ENCODE measurements around the gene EML6. TPM values are rescaled to one million over a fixed set of nuclear protein-coding genes. Genes with fewer than 3 reads are reported as not detected.
A peak's percentile ranks its signal among the peaks of the same experiment; 100 is the strongest.
"Not testable (repeated sequence)": the region's sequence is repeated elsewhere in the genome, so short reads cannot be mapped to it uniquely, and the experiment has no call there.

The EML6 gene
- total RNA-seq, 2 donors from 2014 or later = 3.2 to 6.8 TPM

DNA sequence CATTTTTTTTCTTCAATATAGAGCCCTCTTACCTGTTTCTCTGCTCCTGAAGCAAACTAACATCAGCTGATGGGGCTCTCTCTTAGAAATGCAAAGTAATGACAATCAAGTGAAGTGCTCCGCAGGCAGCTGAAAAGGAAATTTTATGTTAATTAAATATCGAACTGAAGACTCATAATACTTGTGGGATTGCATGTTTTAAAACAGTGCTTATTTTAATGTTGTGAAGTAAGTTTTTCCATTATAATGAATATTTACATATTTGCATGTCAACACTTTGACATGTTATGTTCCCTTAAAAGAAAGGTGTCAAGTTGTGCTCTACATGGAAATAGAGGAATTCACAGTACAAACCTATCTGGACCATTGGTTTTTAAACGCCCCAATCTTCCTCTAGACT is 97.1 kb downstream of the EML6 start:
- intact Hi-C loops (cut with DNase I, micrococcal nuclease) = no loop called here
- DNase-seq = no peak
- ATAC-seq = no peak

GRCh38 chr2:54824567-54824966 is 101.1 kb downstream of the EML6 start:
- intact Hi-C loops (cut with DNase I, micrococcal nuclease) = no loop called here
- ATAC-seq (no peak), DNase-seq (no peak)

DNA sequence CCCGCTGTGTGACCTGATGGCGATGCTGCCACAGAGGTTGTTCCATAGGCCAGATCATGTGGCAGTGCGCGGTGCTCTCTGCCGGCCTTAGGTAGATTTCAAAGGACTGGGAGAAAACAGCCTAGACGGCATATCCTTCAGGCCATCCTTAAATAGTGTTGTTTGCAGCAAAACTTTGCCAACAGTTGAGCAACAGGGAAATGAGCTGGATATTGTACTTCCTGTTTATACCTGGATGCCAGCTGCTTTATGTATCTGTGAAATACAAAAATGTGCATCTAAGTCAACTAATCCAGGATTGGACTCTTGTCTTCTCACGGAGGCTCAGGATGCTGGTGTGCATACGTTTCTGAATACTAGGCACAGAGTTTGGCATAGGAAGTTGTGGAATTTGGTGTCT is 107.1 kb downstream of the EML6 start:
- ATAC-seq (no peak), DNase-seq (no peak)
- intact Hi-C loops (cut with DNase I, micrococcal nuclease) = loop anchor here in 1 of 2 donors (10.0 kb wide), 1 partner anchor 106 kb away; the partner anchor contains the start of gene EML6

- ATAC-seq (no peak), DNase-seq (no peak)
- intact Hi-C loops (cut with DNase I, micrococcal nuclease) = loop anchor here in 1 of 2 donors (10.0 kb wide), 1 partner anchor 107 kb away; the partner anchor contains the start of gene EML6
These were observed 108.0 kb downstream of the EML6 start for GRCh38 chr2:54831480-54831879.

DNA sequence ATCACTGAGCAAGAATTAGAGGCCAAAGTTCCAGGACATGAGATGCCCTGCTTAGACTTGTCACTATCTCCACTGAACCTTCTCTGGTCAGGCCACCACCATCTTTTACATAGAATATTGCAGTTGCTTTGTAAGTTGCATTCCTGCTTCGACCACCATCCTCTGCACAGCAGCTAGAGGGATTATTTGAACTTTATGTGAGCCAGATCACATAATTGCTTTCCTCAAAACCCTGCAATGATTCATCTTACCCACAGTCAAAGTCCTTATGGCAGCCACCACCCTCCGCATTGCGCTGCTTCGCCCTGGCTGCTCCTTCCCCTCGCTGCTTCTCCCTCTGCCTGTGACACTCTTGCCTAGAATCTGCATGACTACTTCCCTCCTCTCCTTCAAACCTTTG is 111.3 kb downstream of the EML6 start:
- intact Hi-C loops (cut with DNase I, micrococcal nuclease) = loop anchor here in 1 of 2 donors (10.0 kb wide), 1 partner anchor 110 kb away; the partner anchor contains the start of gene EML6
- DNase-seq (no peak), ATAC-seq (no peak)

GRCh38 chr2:54836477-54836876 is 113.0 kb downstream of the EML6 start:
- DNase-seq (no peak), ATAC-seq (no peak)
- intact Hi-C loops (cut with DNase I, micrococcal nuclease) = loop anchor here in 1 of 2 donors (10.0 kb wide), 1 partner anchor 112 kb away; the partner anchor contains the start of gene EML6

- DNase-seq = peak; percentile 30 to 78
- intact Hi-C loops (cut with DNase I, micrococcal nuclease) = loop anchor here in 1 of 2 donors (10.0 kb wide), 1 partner anchor 114 kb away; the partner anchor contains the start of gene EML6
- ATAC-seq = peak; percentile 73
These were observed 115.1 kb downstream of the EML6 start for GRCh38 chr2:54838585-54839035.

DNA sequence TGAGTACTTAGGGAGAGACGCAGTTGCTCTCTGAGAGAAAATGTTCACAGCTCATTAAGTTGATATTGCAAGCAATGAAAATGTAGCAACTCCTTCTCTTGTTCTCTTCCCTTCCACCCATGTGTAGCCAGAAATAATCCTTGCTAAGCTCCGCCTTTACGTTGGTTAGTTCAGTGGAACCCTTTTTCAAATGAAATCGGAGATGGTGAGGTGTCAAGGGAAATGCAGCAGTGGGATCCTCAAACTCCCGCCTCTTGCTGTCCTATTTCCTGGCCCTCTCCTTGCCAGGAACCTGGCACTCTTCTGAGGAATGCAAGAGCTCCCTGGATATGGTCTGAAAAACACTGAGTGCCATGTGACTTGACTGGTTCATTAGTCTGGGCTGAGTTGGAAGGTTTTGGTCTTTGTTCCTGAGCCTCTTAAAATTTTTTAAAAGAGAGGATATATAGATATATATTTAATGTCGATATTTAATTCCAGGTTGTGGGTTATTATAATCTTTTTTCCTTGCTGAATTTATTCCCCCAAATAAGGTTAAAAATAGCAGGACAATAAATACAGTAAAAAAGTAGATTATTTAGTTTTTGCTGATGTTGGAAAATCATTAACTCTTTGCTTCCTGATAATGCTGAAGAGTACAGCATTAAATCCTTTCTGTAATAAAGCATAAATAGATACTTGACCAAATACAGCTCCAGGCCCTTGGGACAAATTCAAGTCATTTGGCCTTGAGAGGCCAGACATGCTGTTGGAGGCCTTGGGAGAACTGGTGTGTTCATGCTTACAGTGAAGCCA is 116.2 kb downstream of the EML6 start:
- DNase-seq (no peak), ATAC-seq (no peak)
- intact Hi-C loops (cut with DNase I, micrococcal nuclease) = loop anchor here in 1 of 2 donors (10.0 kb wide), 1 partner anchor 115 kb away; the partner anchor contains the start of gene EML6

GRCh38 chr2:54840559-54841468 is 117.4 kb downstream of the EML6 start:
- ATAC-seq (peak; percentile 60), DNase-seq (no peak)
- intact Hi-C loops (cut with DNase I, micrococcal nuclease) = no loop called here

GRCh38 chr2:54841500-54841899 is 118.0 kb downstream of the EML6 start:
- DNase-seq; intact Hi-C loops (cut with DNase I, micrococcal nuclease); ATAC-seq: not testable (repeated sequence)

GRCh38 chr2:54845094-54845493 is 121.6 kb downstream of the EML6 start:
- DNase-seq (no peak), ATAC-seq (no peak)
- intact Hi-C loops (cut with DNase I, micrococcal nuclease) = no loop called here

DNA sequence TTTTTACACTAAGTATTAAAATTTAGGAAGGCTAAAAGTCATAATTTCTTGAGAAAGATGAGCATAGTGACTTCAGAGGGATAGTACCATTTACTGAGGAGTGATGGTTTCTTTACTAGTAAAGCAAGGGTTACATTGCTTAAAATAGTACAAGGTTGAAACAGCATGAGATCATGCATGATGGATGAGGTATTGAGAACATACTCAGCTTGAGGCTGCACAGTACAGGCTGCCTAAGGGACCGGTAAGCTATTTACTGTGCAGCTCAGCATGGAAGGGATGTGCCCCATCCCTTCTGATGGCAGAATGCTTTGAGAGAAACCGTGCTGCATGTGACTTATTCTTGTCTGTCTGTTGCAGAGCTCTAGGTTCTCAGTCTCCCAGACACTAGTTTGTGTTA is 122.1 kb downstream of the EML6 start:
- no peak for DNase-seq
- no peak for ATAC-seq
- intact Hi-C loops (cut with DNase I, micrococcal nuclease) = no loop called here

DNA sequence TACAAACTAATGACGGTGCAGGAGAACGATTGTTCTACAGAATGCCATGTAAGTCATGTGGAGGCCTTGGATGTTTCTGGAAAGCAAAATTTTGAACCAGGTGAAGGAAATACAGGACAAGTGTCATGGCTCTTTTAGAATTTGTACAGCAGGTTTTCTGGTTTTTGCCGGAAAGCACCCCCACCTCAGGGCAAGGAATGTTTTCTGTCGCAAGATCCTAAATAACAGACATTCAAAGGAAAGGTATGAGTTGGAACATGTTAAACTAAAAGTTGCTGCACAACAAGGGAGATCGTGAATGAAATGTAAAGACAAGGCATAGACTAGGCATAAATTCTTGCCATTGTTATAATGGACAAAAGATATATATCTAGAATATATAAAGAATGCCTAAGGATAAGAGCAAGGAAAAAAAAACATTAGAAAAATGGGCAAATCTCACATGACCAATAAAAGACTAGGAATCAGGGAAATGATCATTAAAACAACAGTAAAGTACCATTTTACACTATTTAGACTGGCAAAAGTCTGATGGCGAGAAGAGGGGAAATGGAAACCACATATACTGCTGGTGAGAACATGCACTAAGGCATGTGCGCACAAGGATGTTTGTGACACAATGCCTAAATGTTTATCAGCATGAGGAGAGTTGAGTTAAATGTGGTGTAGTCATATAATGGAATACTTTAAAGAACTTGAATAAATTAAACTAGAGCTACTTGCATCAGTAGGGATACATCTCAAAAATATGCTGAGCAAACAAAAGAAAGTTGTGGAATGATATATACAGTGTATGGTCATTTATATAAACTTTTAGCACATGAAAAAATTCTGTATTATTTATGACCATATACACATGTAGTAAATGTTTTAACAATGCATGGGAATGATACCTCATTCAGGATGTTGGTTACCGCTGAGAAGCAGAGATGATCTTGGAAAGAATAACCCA is 127.0 kb downstream of the EML6 start:
- DNase-seq = no peak
- intact Hi-C loops (cut with DNase I, micrococcal nuclease) = no loop called here
- ATAC-seq = no peak

DNA sequence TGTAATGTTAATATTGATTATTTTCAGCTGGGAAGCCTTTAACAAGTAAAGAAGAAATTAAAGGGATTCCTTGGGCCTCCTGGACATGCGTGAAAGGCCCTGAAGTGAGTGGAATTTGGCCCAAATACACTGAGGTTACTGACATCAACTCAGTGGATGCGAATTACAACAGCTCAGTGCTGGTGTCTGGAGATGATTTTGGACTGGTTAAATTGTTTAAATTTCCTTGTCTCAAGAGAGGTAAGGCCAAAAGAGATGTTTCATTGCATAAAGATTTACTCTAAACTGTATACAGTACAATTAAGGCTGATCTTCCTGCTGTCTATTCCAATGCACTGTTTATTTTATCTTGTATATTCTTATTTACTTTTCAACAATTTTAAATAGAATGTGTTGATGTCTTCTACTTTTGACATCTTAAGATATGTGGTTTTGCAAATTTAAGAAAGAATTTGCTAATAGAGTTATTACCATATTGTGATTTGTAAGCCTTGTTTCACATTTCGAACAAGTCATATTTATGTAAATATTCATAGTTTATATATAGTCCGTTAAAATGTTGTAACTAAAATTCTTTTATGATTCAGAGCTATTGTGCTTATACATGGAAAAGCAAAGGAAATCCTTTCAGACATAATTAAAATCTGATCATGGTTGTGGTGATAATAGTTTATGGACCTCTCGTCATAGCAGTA is 130.3 kb downstream of the EML6 start:
- DNase-seq (no peak), ATAC-seq (no peak)
- intact Hi-C loops (cut with DNase I, micrococcal nuclease) = no loop called here

- DNase-seq (no peak), ATAC-seq (no peak)
- intact Hi-C loops (cut with DNase I, micrococcal nuclease) = no loop called here
These were observed 132.0 kb downstream of the EML6 start for GRCh38 chr2:54855434-54855833.

- ATAC-seq = no peak
These were observed 134.7 kb downstream of the EML6 start for GRCh38 chr2:54858021-54858681.

DNA sequence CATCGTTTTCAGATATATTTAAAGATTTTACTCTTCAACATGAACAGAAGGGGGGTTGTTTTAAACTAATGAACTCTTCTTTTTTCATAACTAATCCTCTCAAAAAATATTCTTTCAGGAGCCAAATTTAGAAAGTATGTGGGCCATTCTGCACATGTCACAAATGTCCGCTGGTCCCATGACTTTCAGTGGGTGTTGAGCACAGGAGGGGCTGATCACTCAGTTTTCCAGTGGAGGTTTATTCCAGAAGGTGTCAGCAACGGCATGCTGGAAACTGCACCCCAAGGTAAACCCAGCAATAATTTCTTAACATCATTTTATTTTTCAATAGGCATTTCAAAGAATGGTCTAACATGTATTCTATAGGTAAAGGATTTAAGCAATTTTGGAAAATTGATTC is 136.0 kb downstream of the EML6 start:
- intact Hi-C loops (cut with DNase I, micrococcal nuclease) = no loop called here
- ATAC-seq (no peak), DNase-seq (no peak)

More at GRCh38 chr2:54858021-54858681, 134.7 kb downstream of the EML6 start:
- no peak for DNase-seq
- intact Hi-C loops (cut with DNase I, micrococcal nuclease) = no loop called here
